Kidney epithelial cell (primary cell): Measurements from ENCODE around the gene ATG13. TPM values are rescaled to one million over a fixed set of nuclear protein-coding genes. Genes with fewer than 3 reads are reported as not detected.
A peak's percentile ranks its signal among the peaks of the same experiment; 100 is the strongest.

Experiments
- DNase-seq: peaks from one replicate; pipeline ENCODE4 v3.0.0-alpha.2; 2010; ENCODE audit warnings: low read depth
- H3K27me3 ChIP-seq: 2 replicates; pipeline ENCODE4 v1.6.0; 2011; ENCODE audit warnings: low read length; ENCODE audit not compliant: control insufficient read depth, insufficient read depth
- H3K36me3 ChIP-seq: 2 replicates; pipeline ENCODE4 v1.5.1; 2011; ENCODE audit warnings: low read length; ENCODE audit not compliant: control insufficient read depth, insufficient read depth
- H3K4me3 ChIP-seq: 2 replicates; pipeline ENCODE4 v1.5.1; 2011; ENCODE audit warnings: low read depth, mild to moderate bottlenecking, control low read depth, low read length
- CTCF ChIP-seq: IDR thresholded peaks from 2 replicates; pipeline ENCODE4 v1.5.1; 2011; ENCODE audit warnings: mild to moderate bottlenecking, moderate library complexity, low read length, control low read depth, inconsistent platforms; ENCODE audit not compliant: insufficient read depth, poor library complexity, severe bottlenecking
- total RNA-seq: library from RNA; depleted of rRNA; stranded (reverse); fragments of >200 nt; gene quantifications from 2 replicates; pipeline ENCODE4 v1.2.3, GENCODE V29; 2015

ATG13 gene
- total RNA-seq, 1 donor from 2014 or later: 90.7 TPM

- no peak for TF ChIP-seq CTCF
- Histone ChIP-seq H3K36me3 (no peaks in the 10 kb centered on the region), H3K27me3 (no peaks in the 10 kb centered on the region), H3K4me3 (no peak overlapping the region)
- no peak for DNase-seq
Observed at GRCh38 chr11:46642627-46643335, 25.4 kb downstream of the ATG13 start.

- Histone ChIP-seq H3K4me3 (no peak overlapping the region), H3K36me3 (no peaks in the 10 kb centered on the region), H3K27me3 (no peaks in the 10 kb centered on the region)
- no peak for DNase-seq
- TF ChIP-seq CTCF: no peak
Observed at GRCh38 chr11:46643531-46643930, 26.2 kb downstream of the ATG13 start.

- Histone ChIP-seq H3K27me3 (no peaks in the 10 kb centered on the region), H3K36me3 (no peaks in the 10 kb centered on the region), H3K4me3 (no peak overlapping the region)
- no peak for TF ChIP-seq CTCF
- DNase-seq: no peak
Observed at GRCh38 chr11:46643986-46644385, 26.6 kb downstream of the ATG13 start.

GRCh38 chr11:46649180-46649738, 31.9 kb downstream of the ATG13 start:
- DNase-seq: peak; percentile 38
- Histone ChIP-seq H3K27me3 (no peaks in the 10 kb centered on the region), H3K36me3 (peaks cover 3% of the 10 kb centered on the region), H3K4me3 (no peak overlapping the region)
- no peak for TF ChIP-seq CTCF

- H3K27me3 ChIP-seq: no peaks in the 10 kb centered on the region
- TF ChIP-seq CTCF: no peak
- H3K36me3 ChIP-seq: peaks cover 4% of the 10 kb centered on the region
- H3K4me3 ChIP-seq: no peak overlapping the region
- no peak for DNase-seq
Observed at GRCh38 chr11:46655631-46656030, 38.3 kb downstream of the ATG13 start.

GRCh38 chr11:46657186-46657585, 39.8 kb downstream of the ATG13 start:
- Histone ChIP-seq H3K27me3 (no peaks in the 10 kb centered on the region), H3K36me3 (peaks cover 2% of the 10 kb centered on the region), H3K4me3 (no peak overlapping the region)
- no peak for TF ChIP-seq CTCF
- no peak for DNase-seq
